HG03045 (cell line): Measurements from ENCODE around the gene GCNT2.
"Not testable (repeated sequence)": the region's sequence is repeated elsewhere in the genome, so short reads cannot be mapped to it uniquely, and the experiment has no call there.

Experiments
- ATAC-seq: cut with Tn5 transposase; IDR thresholded peaks from one replicate; pipeline ENCODE4 v1.9.1; 2021; ENCODE audit warnings: mild to moderate bottlenecking, moderate library complexity; ENCODE audit not compliant: unreplicated experiment

Gene GCNT2

DNA sequence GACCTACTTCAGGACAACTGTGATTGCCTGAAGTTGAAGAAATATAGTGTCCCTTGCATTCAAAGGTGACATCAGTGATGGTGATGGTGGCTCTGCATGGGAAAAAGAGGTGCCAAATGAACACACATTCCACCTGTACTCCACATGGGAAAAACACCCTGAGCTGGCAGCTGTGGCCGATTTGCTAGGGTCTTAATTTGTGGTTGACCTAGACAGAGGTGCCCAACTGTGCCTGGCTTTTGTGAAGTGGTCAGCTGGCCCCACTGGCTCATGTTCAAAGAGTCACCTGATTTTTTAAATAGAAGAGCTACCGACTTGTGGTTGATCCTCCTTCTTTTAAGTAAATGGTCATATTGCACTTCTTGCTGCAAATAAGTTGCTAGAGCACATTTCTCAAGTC lies 7.6 kb upstream of the GCNT2 start:
- no peak for ATAC-seq

DNA sequence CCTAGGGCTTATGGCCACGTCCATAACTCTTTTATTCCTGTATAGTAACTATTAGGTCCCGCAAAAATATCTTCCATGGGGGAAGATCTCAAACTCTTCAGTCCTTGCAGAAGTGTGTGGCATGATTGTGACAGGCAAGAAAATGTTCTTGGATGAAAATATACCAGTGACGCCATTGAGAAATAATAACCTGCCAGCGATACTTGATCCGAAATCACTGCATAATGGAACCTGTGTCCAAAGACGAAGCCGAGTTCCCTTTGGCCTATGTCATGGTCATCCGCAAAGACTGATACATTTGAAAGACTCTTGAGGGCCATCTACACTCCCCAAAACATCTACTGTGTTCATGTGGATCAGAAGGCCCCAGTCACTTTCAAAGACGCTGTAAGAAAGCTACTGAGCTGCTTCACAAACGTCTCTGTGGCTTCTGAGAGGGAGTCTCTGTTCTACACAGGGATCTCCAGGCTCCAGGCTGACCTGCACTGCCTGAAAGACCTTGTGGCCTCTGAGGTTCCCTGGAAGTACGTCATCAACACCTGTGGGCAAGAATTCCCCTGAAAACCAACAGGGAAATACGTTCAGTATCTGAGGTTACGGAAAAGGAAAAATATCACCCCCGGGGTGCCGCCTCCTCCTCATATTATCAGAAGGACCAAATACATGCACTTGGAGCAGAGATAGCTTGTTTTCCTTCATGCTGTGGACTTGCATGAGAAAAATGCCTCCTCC lies 6.9 kb upstream of the GCNT2 start:
- no peak for ATAC-seq

DNA sequence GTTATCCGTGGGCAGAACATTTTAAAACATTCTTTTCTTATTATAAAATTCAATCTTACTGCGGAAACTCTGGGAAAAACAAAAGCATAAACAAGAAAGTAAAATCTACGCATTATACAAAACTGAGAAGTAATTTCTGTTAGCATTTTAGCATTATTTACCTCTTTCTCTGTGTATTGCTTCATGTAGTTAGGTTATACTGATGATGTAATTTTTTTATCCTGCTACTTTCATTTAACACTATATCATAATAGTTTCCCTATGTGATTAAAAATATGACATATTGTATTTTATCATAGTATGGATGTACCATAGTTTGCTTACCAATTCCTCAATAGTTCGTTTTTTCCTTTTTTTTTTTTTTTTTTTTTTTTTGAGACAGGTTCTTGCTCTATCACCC lies 4.2 kb upstream of the GCNT2 start:
- no peak for ATAC-seq

DNA sequence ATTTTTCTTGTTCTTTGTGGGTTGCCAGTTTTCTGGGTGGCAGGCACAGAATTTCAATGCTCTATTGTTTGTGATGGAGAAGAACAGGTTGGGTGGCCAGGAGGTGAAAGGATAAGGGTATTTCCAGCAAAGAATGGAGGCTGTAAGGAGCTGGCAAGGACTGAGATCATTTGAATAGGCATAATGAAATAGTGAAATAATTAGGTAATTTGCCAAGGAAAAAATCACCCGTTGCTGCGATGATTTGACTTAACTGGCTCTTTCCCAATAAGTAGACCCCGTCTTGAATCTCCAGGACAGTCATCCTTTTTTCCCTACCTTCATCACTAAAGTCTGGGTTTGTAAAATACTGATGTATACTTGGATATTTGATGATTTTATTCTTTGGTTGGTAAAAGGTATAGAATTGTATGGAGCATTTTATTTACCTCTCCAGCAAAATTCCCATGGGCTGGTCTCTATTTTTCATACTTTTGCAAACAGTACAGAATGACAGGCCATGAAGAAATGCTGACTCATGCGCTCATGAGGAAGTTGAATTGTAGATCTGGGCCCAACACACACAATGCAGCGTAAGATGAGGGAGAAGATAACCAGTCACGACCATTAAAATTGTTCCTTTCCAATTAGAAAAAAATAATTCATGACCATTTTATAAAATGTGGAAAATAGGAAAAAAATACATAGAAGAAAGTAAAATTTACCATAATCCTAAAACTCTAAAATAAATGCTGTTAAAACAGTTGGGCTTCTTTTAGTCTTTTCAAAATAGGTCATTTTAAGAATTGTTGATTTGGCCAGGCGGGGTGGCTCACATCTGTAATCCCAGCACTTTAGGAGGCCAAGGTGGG lies 2.4 kb upstream of the GCNT2 start:
- no peak for ATAC-seq

DNA sequence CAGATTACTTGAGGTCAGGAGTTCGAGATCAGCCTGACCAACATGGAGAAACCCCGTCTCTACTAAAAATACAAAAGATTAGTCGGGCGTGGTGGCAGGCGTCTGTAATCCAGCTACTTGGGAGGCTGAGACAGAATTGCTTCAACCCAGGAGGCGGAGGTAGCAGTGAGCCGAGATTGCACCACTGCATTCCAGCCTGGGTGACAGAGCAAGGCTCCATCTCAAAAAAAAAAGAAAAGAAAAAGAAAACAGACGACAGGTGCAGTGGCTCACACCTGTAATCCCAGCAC lies 1.8 kb upstream of the GCNT2 start:
- not testable (repeated sequence) for ATAC-seq

DNA sequence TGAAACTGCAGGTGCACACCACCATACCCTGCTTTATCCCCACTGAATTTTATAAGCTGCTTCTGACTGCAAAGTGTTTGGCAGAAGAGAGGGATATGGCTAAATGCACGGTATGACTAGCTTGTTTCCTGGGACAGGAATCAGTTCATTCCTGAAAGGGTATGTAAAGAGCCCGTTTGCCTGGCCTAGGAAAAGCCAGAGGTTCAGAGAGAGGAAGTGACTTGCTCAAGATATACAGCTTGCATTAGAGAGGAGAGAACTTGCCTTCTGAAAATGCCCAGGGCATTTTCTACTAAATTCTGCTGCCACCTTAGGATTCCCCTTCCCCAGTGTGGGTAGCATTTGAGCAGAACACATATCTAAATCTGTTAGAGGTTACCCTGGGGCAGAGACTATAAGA lies 683 bp upstream of the GCNT2 start:
- ATAC-seq, result no peak

DNA sequence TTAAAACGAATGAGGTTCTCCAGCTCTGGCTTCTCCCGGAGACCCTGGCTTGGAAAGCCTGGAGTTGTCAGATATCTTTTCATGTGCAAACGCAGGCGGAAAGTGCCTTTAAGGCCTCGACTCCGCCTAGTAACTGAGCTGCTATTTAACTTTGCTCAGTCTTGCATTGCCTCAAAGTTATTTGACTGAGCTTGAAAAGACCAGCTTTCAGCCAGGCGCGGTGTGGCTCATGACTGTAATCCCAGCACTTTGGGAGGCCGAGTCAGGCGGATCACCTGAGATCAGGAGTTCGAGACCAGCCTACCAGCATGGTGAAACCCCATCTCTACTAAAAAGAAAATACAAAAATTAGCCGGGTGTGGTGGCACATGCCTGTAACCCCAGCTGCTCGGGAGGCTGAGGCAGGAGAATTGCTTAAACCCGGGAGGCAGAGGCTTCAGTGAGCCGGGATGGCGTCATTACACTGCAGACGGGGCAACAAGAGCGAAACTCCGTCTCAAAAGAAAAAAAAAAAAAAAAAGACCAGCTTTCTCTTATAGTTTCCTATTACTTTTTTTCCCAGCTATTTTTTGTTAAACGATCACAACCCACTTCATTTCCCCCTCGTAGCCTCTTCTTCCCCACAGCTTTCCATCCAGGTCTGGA lies 1.9 kb downstream of the GCNT2 start:
- no peak for ATAC-seq

DNA sequence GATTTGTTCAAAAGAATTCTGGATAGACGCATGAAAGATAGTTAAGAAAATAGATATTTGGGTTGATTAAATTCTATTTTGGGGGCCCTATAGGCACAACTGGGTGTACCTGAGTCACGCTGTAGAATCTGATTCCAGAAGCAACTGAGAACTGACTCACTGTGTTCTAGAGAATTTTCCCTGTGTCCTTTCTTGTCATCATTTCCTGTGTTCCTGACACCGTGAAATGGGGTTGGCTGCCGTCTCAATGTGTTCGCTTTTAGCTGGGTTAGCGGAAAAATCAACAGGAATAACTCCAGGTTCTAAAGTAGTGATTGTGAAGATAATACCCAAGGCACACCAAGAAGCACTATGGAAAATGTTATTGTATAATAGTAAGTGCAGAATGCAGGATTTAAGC lies 5.0 kb downstream of the GCNT2 start:
- no peak for ATAC-seq

DNA sequence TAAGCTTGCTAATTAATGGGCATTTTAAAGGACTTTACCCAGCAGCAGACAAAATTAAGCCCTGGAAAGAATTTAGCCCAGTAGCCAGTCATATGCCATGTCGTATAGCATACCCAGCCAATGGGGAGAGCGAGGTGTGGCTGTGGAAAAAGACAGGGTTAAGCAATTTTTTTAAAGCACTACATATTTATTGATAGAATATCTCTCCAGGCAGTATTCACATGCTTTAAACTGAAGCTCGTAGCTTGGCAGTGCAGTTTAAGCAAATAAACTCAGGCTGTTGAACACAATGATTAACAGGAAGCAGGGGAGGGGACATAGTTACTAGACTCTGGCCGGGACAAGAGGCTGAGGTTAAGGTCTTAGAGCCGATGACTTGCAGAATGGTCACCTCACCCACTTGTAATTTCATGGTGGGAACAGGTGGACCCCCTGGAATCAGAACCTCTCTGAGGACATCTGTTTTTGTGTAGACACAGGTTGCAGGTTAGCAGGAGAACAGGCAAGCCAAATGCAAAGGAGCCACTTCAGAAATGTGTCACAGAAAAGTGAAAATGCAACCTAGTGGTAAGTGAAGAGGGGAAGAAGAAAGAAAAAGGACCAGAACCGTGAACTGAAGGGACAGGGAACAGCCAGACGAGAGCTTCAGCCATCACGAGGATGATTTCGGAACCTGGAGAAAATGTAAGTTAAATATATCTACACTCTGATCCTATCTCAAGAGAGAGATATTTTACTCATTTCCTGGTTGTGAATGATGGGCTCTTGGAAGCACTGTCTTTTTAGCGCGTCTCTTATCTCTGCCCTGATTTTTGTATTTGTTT lies 7.2 kb downstream of the GCNT2 start:
- peak; percentile 61 for ATAC-seq

DNA sequence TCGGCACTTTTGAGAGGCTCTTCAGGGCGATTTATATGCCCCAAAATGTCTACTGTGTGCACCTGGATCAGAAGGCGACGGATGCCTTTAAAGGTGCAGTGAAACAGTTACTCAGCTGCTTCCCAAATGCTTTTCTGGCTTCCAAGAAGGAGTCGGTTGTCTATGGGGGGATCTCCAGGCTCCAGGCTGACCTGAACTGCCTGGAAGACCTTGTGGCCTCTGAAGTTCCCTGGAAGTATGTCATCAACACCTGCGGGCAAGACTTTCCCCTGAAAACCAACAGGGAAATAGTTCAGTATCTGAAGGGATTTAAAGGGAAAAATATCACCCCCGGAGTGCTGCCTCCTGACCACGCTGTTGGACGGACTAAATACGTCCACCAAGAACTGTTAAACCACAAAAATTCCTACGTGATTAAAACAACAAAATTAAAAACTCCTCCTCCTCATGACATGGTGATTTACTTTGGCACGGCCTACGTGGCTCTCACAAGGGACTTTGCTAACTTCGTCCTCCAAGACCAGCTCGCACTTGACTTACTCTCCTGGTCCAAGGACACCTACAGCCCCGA lies 8.2 kb downstream of the GCNT2 start:
- ATAC-seq, result no peak

DNA sequence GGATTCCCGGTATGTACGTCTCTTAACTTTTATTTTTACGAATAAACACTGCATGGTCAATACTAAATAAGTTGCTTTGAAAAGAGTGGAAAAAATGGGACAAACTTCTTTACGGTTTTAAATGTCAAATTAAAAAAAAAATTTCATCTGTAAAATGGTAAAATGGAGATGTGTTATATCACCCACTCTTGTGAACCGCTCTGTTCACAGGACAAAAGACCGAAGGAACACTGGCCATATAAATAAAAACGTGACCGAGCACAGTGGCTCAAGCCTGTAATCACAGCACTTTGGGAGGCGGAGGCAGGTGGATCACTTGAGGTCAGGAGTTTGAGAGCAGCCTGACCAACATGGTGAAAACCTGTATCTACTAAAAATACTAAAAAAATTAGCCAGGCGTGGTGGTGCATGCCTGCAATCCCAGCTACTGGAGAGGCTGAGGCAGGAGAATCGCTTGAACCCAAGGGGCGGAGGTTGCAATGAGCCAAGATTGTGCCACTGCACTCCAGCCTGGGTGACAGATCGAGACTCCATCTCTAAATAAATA lies 8.8 kb downstream of the GCNT2 start:
- ATAC-seq, result not testable (repeated sequence)

DNA sequence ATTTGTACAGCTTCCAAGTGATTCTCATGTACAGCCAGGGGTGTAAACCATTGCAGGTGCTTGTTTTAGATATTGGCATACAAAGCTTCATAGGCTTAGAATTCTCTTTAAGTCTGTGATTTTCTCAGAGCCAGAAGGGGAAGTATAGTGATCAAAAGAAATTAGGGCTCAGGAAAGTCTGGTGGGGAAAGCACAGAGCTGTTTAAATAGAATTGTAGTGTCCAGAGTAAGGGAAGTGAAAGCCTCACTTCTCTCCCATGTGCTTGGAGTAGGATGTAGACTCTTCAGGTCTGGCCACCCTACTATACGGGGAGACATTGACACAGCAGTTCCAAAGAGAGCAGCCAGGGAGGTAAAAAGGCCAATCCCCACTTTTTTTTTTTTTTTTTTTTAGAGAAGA lies 10.4 kb downstream of the GCNT2 start:
- ATAC-seq, result no peak

DNA sequence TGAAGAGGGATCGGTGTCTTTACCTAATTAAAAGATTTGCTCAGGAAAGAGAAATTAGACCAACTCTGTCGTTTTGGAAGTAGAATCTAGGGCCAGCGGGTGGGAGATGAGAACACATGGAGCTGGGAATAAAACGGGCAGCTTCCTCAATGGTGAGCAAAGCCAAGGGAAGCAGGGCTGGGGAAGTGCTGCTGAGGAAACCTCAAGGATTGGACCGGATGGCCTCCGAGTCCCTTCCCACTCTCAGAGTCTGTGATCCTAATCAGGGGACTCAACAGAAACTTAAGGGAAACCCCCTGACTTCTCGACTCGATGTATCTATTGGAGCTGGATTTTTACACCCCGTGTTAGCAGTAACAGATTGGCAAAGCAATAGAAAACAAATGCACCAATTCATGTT lies 10.8 kb downstream of the GCNT2 start:
- ATAC-seq, result no peak

DNA sequence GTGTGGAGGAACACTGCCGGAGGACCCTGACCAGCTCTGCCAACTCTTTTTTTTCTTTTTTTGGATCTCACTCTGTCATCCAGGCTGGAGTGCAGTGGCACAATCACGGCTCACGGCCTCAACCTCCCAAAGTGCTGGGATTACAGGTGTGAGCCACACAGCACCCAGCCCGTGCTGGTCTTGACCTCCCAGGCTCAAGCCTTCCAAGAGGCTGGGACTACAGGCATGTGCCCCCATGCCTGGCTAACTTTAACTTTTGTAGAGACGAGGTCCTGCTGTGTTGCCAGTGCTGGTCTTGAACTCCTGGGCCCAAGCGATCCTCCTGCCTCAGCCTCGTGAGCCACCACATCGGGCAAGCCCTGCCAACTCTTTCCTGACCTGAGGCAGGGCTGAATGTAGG lies 11.2 kb downstream of the GCNT2 start:
- ATAC-seq, result no peak

DNA sequence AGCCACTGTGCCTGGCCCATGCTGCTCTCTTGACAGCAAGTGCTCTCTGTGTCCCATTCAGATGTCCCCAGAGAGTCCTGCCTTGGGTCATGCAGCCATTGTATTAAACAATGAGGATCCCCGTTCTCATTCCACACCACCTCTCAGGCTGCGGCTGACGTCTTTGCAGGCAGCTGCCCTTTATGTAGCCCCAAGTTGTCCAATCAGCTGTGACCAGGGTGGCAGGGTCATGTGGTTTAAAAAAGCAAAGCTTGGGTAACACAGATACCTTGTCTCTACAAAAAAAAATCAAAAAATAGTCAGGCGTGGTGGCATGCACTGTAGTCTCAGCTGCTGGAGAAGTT lies 13.2 kb downstream of the GCNT2 start:
- ATAC-seq, result no peak

DNA sequence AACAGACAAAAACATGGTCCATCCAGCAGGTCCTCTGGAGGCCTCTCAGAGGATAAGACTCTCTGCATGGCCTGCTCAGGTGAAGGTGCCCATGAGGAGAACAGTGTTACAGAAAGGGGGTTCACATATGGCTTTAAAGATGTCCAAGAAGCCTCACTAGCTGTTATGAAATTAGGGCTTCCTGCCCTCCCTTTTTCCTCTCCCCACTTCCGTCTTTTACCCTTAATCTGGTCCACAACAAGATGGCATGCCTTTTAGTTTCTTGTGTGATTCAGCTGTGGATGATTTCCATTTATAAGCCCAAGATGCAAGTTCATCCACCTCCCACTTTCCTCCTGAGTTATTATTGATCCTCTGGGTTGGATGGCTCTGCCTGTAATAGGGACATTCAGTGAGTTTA lies 14.0 kb downstream of the GCNT2 start:
- ATAC-seq, result no peak

DNA sequence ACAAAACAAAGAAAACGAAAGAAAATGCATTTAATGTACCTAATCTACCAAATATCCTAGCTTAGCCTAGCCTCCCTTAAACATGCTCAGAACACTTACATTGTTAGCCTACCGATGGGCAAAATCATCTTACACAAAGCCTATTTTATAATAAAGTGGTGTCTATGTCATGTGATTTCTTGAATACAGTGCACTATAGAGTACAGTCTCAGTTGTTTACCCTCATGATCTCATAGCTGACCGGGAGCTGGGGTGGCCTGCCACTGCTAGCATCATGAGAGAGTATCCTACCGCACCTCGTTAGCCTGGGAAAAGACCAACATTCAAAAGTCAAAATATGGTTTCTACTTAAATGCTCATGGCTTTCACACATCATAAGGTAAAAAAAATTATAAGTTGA lies 16.6 kb downstream of the GCNT2 start:
- no peak for ATAC-seq

DNA sequence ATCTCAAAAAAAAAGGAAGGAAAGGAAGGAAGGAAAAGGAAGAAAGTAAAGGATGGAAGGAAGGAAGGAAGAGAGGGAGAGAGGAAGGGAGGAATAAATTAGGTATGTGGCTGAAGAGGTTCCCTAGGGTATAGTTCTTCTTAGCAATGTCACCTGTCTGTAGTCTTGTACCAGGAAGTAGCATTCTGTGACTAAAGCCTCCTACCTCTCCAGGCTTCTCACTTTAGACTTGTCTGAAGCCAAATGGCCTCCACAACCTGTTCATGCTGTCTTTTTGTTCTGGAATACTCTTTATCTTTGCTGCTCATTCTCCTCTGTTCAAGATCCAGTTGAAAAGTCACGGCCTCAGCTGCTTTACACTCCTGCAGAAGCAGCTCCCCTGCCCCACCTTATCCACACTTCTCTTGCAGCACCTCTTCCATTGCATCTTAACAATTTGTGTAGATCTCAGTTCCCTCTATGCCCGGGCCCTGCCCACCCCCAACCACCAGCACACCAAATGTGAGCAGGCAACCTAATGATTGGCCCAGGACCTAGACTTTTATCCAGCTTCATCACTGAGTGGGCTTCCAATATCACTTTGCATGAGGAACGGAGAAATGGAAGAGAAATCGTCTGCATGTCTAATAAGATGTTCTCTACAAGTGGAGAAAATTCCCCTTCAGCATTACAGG lies 19.1 kb downstream of the GCNT2 start:
- ATAC-seq, result no peak

DNA sequence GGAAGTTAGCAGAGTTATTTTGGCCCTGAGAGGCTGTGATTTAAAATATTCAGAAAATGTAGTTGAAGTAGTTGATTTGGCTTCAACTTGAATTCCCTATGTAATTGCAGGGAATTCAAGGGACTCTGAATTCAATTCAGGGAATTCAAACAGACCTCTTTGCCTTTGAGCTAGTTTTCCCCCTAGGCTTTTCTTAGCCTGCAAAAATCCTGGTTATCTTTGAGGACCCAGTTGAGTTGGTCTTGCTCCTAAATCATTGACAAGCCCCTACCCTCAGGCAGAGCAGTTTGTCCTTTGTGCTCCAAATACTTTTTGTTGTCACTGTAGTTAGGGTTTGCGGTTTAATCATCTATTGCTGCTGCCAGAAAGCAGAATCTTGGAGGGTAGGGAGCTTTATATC lies 20.4 kb downstream of the GCNT2 start:
- no peak for ATAC-seq

DNA sequence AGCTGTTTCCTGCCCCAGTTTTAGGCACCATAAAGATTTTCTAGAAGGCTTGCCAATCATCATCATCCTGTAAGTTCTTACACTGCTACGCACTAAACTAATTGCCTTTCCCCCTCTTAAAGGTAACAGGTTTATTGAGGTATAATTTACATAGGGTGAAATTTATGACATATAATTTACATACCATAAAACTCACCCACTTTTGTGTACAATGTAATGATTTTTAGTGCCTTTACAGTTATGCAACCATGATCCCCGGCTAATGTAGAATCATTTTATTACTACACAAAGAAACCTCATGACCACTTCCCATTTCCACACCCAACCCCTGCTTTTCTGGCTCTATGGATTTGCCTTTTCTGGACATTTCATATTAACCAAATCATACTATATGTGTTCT lies 21.1 kb downstream of the GCNT2 start:
- no peak for ATAC-seq
